ENCODE results near the gene CHRNA4.

- TF ChIP-seq ZNF274 (IDR thresholded peaks at IDR 0.05; ENCODE audit: low read depth, low read length) (no peak), YY1 (IDR thresholded peaks at IDR 0.05; ENCODE audit: insufficient read depth, insufficient read length) (no peak)
These were observed 9.1 kb downstream of the CHRNA4 start for GRCh38 chr20:63351811-63352591.

Data from NT2/D1 (cell line).